Measurements from ENCODE around the gene UGGT1. TPM values are rescaled to one million over a fixed set of nuclear protein-coding genes. Genes with fewer than 3 reads are reported as not detected.
"Not testable (repeated sequence)": the region's sequence is repeated elsewhere in the genome, so short reads cannot be mapped to it uniquely, and the experiment has no call there.

The UGGT1 gene
- total RNA-seq, 2 experiments from 2014 or later = 56.2 to 61.0 TPM

DNA sequence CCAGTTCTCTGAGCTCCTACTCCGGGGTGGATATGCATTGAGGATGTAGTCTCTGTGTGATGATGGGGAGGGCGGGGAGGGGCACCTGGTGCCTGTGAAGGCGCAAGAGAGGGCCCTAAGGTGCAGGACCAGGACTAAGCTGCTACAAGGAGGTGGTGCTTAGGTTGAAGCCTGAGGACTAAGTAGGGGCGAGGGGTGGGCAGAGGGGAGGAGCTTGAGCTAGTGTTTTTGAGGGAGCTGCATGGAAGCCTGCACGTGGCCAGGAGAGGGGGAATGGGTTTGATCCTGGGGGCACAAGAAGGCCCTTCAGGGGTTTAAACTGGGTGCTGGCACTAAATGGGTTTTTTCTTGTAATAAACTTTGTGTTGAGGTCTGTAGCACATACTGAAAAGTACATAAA lies 105.0 kb downstream of the UGGT1 start:
- no peak overlapping the region for H3K27ac Mint-ChIP-seq
- H3K36me3 Mint-ChIP-seq (ENCODE audit: low read depth) = peaks cover 32% of the 10 kb centered on the region
- no peaks in the 10 kb centered on the region for H3K27me3 Mint-ChIP-seq
- H3K9me3 Mint-ChIP-seq = no peaks in the 10 kb centered on the region
- H3K4me3 Mint-ChIP-seq = no peak overlapping the region
- ChIA-PET CTCF (no interaction called here), POLR2A (interaction anchor here (1.1 kb wide), 1 partner anchor 105 kb away, joined by 3 read pairs; the partner anchor contains the start of gene UGGT1)
- no peak for DNase-seq
- H3K4me1 Mint-ChIP-seq = peaks cover 27% of the 10 kb centered on the region

DNA sequence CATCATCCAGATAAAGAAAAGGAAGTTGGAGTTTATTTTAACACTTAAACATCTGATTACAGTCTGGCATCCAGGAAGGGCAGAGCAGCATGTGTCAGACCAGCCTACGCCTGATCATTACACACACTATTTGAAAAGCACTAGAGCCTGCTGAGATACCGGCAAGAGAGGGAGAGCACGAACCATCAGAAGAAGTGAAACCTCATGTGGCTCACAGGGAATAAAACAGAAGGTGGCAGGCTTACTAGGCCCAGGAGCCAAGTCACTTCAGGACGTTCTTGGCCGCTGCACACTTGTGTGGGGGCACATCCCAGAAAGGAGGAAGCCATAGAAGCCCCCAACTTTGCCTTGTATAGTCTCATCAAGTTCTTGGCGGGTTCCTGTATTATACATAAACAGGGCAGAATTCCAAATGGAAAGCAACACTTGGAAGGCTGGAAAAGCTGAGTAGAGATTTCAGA lies 105.5 kb downstream of the UGGT1 start:
- no peaks in the 10 kb centered on the region for H3K27me3 Mint-ChIP-seq
- no peak overlapping the region for H3K4me3 Mint-ChIP-seq
- POLR2A ChIA-PET = no interaction called here
- DNase-seq = no peak
- peaks cover 29% of the 10 kb centered on the region for H3K36me3 Mint-ChIP-seq (ENCODE audit: low read depth)
- CTCF ChIA-PET = no interaction called here
- no peaks in the 10 kb centered on the region for H3K9me3 Mint-ChIP-seq
- no peak overlapping the region for H3K27ac Mint-ChIP-seq
- H3K4me1 Mint-ChIP-seq = peaks cover 27% of the 10 kb centered on the region

DNA sequence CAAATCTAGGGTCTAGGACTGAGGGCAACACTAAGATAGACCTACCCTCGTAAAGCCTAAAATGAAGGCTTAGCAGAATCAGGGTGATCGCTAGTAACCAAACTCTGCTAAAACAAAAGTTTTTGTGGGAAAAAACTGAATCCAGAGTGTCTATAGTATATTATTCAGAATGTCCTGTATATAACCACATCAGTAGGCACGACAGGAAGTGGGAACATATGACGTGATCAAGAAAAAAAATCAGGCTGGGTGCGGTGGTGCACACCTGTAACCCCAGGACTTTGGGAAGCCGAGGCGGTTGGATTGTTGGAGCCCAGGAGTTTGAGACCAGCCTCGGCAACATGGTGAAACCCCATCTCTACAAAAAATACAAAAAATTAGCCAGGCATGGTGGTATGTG lies 106.1 kb downstream of the UGGT1 start:
- CTCF ChIA-PET = no interaction called here
- H3K27ac Mint-ChIP-seq = no peak overlapping the region
- no peaks in the 10 kb centered on the region for H3K27me3 Mint-ChIP-seq
- no peaks in the 10 kb centered on the region for H3K9me3 Mint-ChIP-seq
- DNase-seq = no peak
- H3K4me1 Mint-ChIP-seq = peaks cover 27% of the 10 kb centered on the region
- H3K4me3 Mint-ChIP-seq = no peak overlapping the region
- peaks cover 27% of the 10 kb centered on the region for H3K36me3 Mint-ChIP-seq (ENCODE audit: low read depth)
- POLR2A ChIA-PET = no interaction called here

DNA sequence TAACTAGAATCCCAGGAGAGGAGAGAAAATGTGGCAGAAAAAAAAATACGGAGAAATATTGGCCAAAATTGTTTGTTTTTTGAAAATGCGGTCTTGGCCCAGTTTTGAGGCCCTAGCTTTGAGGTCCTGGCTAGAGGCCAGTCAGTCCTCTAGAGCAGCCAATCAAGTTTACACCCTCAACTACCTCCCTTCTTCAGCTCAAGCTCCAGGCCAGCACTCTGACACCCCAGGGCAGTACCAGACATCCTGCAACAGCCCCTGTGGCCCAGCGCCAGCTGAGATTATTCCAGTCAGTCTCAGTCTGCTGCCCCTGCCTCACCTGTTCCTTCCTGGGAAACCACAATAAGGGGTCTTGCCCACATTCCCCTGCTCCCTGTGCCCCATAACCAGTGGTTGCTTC lies 107.7 kb downstream of the UGGT1 start:
- Mint-ChIP-seq H3K4me3 (no peak overlapping the region), H3K27ac (no peak overlapping the region), H3K9me3 (no peaks in the 10 kb centered on the region), H3K4me1 (peaks cover 27% of the 10 kb centered on the region), H3K36me3 (ENCODE audit: low read depth) (peaks cover 19% of the 10 kb centered on the region), H3K27me3 (peaks cover 2% of the 10 kb centered on the region)
- ChIA-PET POLR2A (no interaction called here), CTCF (no interaction called here)
- no peak for DNase-seq

- Mint-ChIP-seq H3K4me3 (no peak overlapping the region), H3K4me1 (peaks cover 27% of the 10 kb centered on the region), H3K27ac (no peak overlapping the region), H3K27me3 (peaks cover 2% of the 10 kb centered on the region), H3K9me3 (no peaks in the 10 kb centered on the region), H3K36me3 (ENCODE audit: low read depth) (peaks cover 14% of the 10 kb centered on the region)
- ChIA-PET CTCF (no interaction called here), POLR2A (no interaction called here)
- no peak for DNase-seq
Observed at GRCh38 chr2:128199141-128199540, 108.1 kb downstream of the UGGT1 start.

- POLR2A ChIA-PET = no interaction called here
- no peaks in the 10 kb centered on the region for H3K9me3 Mint-ChIP-seq
- CTCF ChIA-PET = no interaction called here
Observed at GRCh38 chr2:128202791-128203190, 111.8 kb downstream of the UGGT1 start.

GRCh38 chr2:128206245-128206644 lies 115.2 kb downstream of the UGGT1 start:
- no peak for DNase-seq
- H3K36me3 Mint-ChIP-seq (ENCODE audit: low read depth) = no peaks in the 10 kb centered on the region
- no peaks in the 10 kb centered on the region for H3K9me3 Mint-ChIP-seq
- no peak overlapping the region for H3K4me3 Mint-ChIP-seq
- H3K27ac Mint-ChIP-seq = no peak overlapping the region
- ChIA-PET POLR2A (no interaction called here), CTCF (no interaction called here)
- no peaks in the 10 kb centered on the region for H3K4me1 Mint-ChIP-seq
- peaks cover 6% of the 10 kb centered on the region for H3K27me3 Mint-ChIP-seq

More at GRCh38 chr2:128202791-128203190, 111.8 kb downstream of the UGGT1 start:
- Mint-ChIP-seq H3K4me3 (no peak overlapping the region), H3K4me1 (no peaks in the 10 kb centered on the region), H3K36me3 (ENCODE audit: low read depth) (no peaks in the 10 kb centered on the region), H3K27me3 (peaks cover 6% of the 10 kb centered on the region), H3K27ac (no peak overlapping the region)
- DNase-seq = no peak

DNA sequence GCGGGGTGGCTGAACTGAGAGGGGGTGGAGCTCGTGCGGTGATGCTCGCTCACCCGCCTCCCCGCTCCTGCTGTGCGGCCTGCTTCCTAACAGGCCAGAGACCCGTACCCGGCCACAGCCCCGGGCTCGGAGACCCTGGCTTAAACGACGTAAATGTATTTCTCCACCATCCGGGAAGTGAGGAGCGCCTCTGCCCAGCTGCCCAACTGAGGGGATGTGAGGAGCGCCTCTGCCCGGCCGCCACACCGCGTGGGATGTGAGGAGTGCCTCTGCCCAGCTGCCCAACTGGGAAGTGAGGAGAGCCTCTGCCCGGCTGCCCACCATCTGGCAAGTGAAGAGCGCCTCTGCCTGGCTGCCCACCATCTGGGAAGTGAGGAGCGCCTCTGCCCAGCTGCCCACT lies 117.0 kb downstream of the UGGT1 start:
- H3K36me3 Mint-ChIP-seq (ENCODE audit: low read depth) = no peaks in the 10 kb centered on the region
- CTCF ChIA-PET = no interaction called here
- no peak overlapping the region for H3K27ac Mint-ChIP-seq
- no peaks in the 10 kb centered on the region for H3K4me1 Mint-ChIP-seq
- no peak overlapping the region for H3K4me3 Mint-ChIP-seq
- peaks cover 6% of the 10 kb centered on the region for H3K27me3 Mint-ChIP-seq
- no peaks in the 10 kb centered on the region for H3K9me3 Mint-ChIP-seq
- DNase-seq = no peak
- POLR2A ChIA-PET = no interaction called here

DNA sequence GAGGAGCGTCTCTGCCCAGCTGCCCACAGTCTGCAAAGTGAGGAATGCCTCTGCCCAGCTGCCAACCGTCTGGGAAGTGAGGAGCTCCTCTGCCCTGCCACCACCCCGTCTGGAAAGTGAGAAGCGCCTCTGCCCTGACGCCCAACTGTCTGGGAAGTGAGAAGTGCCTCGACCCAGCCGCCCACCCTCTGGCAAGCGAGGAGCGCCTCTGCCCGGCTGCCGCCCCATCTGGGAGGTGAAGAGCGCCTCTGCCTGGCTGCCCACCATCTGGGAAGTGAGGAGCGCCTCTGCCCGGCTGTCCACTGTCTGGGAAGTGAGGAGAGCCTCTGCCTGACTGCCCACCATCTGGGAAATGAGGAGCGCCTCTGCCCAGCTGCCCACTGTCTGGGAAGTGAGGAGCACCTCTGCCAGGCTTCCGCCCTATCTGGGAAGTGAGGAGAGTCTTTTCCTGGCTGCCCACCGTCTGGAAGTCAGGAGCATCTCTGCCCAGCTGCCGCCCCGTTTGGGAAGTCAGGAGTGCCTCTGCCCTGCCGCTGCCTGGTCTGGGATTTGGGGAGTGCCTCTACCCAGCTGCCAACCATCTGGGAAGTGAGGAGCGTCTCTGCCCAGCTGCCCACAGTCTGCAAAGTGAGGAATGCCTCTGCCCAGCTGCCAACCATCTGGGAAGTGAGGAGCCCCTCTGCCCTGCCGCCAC lies 117.8 kb downstream of the UGGT1 start:
- POLR2A ChIA-PET; H3K9me3 Mint-ChIP-seq; H3K27ac Mint-ChIP-seq; H3K27me3 Mint-ChIP-seq; H3K4me3 Mint-ChIP-seq; H3K4me1 Mint-ChIP-seq; DNase-seq; CTCF ChIA-PET; H3K36me3 Mint-ChIP-seq (ENCODE audit: low read depth): not testable (repeated sequence)

GRCh38 chr2:128214251-128214650 lies 123.3 kb downstream of the UGGT1 start:
- H3K4me1 Mint-ChIP-seq = no peaks in the 10 kb centered on the region

DNA sequence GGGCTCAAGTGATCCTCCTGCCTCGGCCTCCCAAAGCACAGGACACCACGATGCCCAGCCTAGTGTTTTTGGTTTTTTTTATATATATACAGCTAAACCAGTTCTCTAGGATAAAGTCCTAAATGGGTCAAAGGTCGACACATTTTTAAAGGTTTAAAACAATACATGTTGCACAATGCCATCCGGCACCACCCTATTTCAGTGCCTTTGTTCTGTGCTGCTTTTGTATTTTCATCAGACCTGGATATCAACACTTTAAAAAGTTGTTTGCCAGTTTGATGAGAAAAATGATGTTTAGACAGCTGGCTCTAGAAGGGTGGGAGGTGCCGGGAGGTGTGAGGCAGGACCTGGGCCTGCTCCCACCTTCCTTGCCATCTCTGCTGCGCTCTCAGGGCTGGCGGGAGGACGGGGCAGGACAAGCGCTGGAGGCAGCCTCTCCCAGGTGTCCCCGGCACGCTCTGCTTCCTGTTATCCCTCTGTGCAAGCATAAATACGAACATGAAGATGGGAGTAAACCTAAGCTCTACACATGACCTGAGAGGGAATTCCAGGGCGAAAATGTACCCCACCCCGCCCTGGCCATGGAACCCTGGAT lies 124.0 kb downstream of the UGGT1 start:
- Mint-ChIP-seq H3K4me3 (no peak overlapping the region), H3K4me1 (no peaks in the 10 kb centered on the region), H3K36me3 (ENCODE audit: low read depth) (no peaks in the 10 kb centered on the region), H3K9me3 (no peaks in the 10 kb centered on the region), H3K27ac (no peak overlapping the region), H3K27me3 (peaks cover 1% of the 10 kb centered on the region)
- no peak for DNase-seq
- ChIA-PET POLR2A (no interaction called here), CTCF (no interaction called here)

More at GRCh38 chr2:128214251-128214650, 123.3 kb downstream of the UGGT1 start:
- no peak overlapping the region for H3K27ac Mint-ChIP-seq
- ChIA-PET POLR2A (no interaction called here), CTCF (no interaction called here)
- no peaks in the 10 kb centered on the region for H3K9me3 Mint-ChIP-seq
- H3K4me3 Mint-ChIP-seq = no peak overlapping the region
- DNase-seq = no peak
- H3K27me3 Mint-ChIP-seq = peaks cover 1% of the 10 kb centered on the region
- H3K36me3 Mint-ChIP-seq (ENCODE audit: low read depth) = no peaks in the 10 kb centered on the region

- Mint-ChIP-seq H3K4me1 (no peaks in the 10 kb centered on the region), H3K36me3 (ENCODE audit: low read depth) (no peaks in the 10 kb centered on the region), H3K27ac (no peak overlapping the region), H3K4me3 (no peak overlapping the region), H3K9me3 (no peaks in the 10 kb centered on the region), H3K27me3 (peaks cover 1% of the 10 kb centered on the region)
- CTCF ChIA-PET = interaction anchor here (1.0 kb wide), 1 partner anchor 20 kb away, joined by 3 read pairs; no protein-coding TSS in a partner anchor
- POLR2A ChIA-PET = no interaction called here
- no peak for DNase-seq
Observed at GRCh38 chr2:128215897-128216642, 125.1 kb downstream of the UGGT1 start.

DNA sequence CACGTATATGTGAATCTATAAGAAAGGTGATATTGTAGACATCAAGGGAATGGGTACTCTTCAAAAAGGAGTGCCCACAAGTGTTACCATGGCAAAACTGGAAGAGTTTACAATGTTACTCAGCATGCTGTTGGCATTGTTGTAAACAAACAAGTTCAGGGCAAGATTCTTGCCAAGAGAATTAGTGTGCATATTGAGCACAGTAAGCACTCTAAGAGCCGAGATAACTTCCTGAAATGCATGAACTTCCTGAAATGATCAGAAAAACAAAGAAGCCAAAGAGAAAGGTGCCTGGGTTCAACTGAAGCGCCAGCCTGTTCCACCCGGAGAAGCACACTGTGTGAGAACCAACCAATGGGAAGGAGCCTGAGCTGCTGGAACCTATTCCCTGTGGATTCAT lies 126.7 kb downstream of the UGGT1 start:
- ChIA-PET POLR2A (no interaction called here), CTCF (no interaction called here)
- no peaks in the 10 kb centered on the region for H3K9me3 Mint-ChIP-seq
- H3K27me3 Mint-ChIP-seq = peaks cover 2% of the 10 kb centered on the region
- H3K36me3 Mint-ChIP-seq (ENCODE audit: low read depth) = no peaks in the 10 kb centered on the region
- no peak overlapping the region for H3K4me3 Mint-ChIP-seq
- no peak for DNase-seq
- H3K27ac Mint-ChIP-seq = no peak overlapping the region
- H3K4me1 Mint-ChIP-seq = no peaks in the 10 kb centered on the region

Data from activated CD4-positive, alpha-beta memory T cell treated with anti-CD3 and anti-CD28 coated beads, Interleukin-2, amount 10 ng/mL, durations not matched to agents 7 days and 5 days (primary cell).